Measurements from ENCODE around the gene TMEM266. TPM values are rescaled to one million over a fixed set of nuclear protein-coding genes. Genes with fewer than 3 reads are reported as not detected.
"Not testable (repeated sequence)": the region's sequence is repeated elsewhere in the genome, so short reads cannot be mapped to it uniquely, and the experiment has no call there.

The TMEM266 gene
- total RNA-seq, result under 1 TPM in 3 of 4 donors, not detected in 1; 0.19 to 0.72 (median 0.38) TPM

DNA sequence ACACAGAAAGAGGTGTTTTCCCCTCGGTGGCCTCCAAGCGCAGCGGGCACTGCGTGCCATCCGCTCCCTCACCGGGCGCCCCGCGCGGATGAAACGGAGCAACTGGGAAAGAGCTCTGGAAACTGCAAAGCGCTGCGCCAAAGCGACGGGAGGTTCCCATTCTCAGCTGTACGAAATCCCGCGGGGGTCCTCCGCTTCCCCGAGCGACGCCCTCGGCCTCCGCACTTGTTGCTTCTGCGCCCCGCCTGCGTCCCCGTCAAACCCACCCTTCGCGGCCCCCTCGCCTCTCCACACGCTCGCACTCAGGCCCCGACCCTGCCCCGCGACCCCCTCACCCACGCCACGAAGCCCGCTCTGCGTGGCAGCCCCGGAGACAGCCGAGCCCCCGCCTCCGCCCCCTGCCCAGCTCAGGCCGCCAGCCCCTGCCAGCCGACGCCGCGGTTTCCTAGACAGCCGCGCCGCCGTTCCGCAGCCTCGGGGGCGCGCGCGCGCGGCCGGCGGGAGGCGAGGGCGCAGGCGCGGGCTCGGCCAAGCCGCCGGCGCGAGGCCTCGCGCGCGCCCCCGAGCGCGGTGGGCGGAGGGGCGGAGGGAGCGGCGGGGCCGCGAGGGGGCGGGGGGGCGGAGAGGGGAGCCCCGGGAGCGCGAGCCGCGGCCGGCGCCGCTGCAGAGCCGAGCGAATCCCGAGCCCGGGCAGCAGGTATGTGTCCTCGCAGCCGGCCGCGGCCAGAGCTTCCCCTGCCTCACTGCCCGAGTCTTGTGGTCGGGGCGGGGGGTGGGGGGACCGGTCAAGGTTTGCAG, at the start of gene TMEM266:
TSS of gene TMEM266 (plus strand) at position 666 of the 798 bp plus-strand sequence. CDS start 74,279 bp downstream, outside the sequence.
- TF ChIP-seq CTCF (IDR thresholded peaks at IDR 0.05), result no peak
- peak; percentile 74 for ATAC-seq (ENCODE audit: low FRiP score)
- no peak for DNase-seq (ENCODE audit: low spot score)

DNA sequence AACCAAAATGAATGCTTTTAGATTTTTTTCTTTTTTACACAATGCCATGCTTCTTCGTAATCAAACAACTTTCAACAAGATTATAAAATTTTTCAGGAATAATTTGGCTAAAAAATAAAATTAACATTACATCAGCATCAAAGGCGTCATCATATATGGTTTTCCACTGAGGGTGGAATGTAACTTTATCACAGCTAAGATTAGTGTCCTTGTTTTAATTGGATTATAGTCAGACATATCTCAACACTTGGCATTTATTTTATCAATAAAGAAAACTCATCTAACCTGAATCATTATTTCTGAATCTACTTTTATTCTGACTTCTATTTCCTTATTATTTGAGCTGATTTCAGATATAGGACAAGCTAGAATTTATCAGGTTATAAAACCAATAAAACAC, 49.2 kb upstream of the TMEM266 start:
- no peak for ATAC-seq (ENCODE audit: low FRiP score)
- no peak for DNase-seq (ENCODE audit: low spot score)
- no peak for TF ChIP-seq CTCF (IDR thresholded peaks at IDR 0.05)

DNA sequence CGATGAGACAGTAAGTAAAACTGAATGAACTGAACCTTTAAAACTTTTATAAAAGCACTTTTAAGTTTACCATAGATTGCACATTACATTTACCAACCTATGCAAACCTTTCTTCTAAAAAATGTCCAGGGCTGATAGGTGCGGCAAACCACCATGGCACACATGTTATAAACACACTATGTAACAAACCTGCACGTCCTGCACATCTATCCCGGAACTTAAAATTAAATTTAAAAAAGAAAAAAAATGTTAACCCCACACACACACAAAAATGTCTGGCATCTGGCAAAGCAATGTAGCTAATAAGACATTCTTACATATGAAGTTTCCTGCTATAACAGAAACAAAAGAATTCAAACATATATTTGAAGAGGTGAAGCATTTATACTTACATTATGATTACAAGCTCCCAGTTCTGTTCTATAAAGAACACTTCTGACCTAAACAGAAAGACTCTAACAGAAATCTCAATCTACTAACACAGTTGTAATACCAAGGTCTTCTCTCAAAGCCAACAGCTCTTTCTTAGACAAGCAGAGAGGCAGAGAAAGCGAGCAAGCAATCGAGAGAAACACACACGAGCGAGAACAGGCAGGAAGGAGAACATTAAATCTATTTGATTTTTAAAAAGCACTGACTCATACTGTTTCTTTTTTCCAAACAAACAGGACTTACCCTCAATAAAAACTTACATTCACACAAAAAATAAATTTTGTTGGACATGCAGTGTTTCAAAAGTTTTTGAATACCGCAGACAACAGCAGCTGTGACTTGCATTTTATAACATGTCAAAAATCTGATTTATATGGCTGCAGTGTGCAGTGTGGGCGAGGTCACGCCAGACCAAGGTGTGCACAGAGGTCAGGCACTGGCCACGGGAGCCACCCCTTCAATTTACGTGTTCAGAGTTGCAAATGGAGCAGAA, 47.9 kb upstream of the TMEM266 start, which contains the start of gene NRG4:
TSS of gene NRG4 (minus strand) at position 798 of the 925 bp plus-strand sequence. CDS start 1,194 bp downstream, outside the sequence.
- no peak for TF ChIP-seq CTCF (IDR thresholded peaks at IDR 0.05)
- DNase-seq (ENCODE audit: low spot score) (no peak), ATAC-seq (ENCODE audit: low FRiP score) (peak; percentile 82)

DNA sequence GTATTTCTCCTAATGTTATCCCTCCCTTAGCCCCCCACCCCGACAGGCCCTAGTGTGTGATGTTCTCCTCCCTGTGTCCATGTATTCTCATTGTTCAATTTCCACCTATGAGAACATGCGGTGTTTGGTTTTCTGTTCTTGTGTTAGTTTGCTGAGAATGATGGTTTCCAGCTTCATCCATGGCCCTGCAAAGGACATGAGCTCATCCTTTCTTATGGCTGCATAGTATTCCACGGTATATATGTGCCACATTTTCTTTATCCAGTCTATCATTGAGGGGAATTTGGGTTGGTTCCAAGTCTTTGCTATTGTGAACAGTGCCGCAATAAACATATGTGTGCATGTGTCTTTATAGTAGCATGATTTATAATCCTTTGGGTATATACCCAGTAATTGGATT, 46.3 kb upstream of the TMEM266 start:
- not testable (repeated sequence) for ATAC-seq (ENCODE audit: low FRiP score); DNase-seq (ENCODE audit: low spot score)

DNA sequence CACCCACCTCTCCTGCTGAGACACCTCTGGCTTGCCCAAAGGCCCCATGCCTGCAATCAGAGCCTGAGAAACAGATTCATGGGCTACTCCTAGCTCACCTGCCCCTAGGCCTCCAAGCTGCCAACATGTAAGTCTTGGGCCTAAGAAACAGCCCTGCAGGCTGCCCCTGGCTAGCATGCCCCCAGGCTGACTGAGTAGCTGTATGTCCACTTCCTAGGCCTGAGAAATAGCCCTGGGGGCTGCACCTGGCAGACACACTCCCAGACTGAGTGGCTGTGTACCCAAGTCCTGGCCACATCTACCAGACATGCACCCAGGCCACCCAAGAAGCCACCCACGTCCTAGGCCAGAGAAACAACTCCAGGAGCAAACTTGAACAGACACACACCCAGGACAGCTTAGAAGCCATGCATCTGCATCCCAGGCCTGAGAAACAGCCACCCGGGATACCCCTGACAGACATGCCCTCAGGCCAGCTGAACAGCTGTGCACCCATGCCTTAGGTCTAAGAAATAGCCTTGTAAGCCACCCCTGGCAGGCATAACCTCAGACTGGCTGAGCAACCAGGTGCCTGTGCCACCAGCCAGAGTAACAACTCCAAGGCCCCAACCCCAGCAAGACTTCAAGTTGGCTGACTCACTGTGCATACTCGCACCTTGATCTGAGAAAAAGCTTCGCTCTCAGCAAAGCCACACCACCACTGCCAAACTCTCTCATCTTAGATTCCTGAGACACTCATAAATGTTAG, 35.6 kb upstream of the TMEM266 start:
- DNase-seq (ENCODE audit: low spot score) (no peak), ATAC-seq (ENCODE audit: low FRiP score) (no peak)
- TF ChIP-seq CTCF (IDR thresholded peaks at IDR 0.05), result no peak

GRCh38 chr15:76032046-76032445, 27.7 kb upstream of the TMEM266 start:
- DNase-seq (ENCODE audit: low spot score), result no peak
- no peak for ATAC-seq (ENCODE audit: low FRiP score)
- no peak for TF ChIP-seq CTCF (IDR thresholded peaks at IDR 0.05)

- ATAC-seq (ENCODE audit: low FRiP score) (no peak), DNase-seq (ENCODE audit: low spot score) (no peak)
- TF ChIP-seq CTCF (IDR thresholded peaks at IDR 0.05), result no peak
Observed at GRCh38 chr15:76033438-76033837, 26.3 kb upstream of the TMEM266 start.

Data from omental fat pad (tissue), 4 donors.